Transverse colon (tissue), 4 donors: ENCODE measurements around the gene GATB.

ENCODE experiments used
- EP300 ChIP-seq: sonication (generic); formaldehyde crosslinking; IDR thresholded peaks from one replicate; pipeline ENCODE4 v1.6.1; 2017; ENCODE audit warnings: antibody characterized with exemption, low read depth
- POLR2A ChIP-seq: fragments of 450-650 bp; IDR thresholded peaks from one replicate; pipeline ENCODE4 v1.6.1; 2016; ENCODE audit warnings: antibody characterized with exemption, mild to moderate bottlenecking, moderate library complexity
- POLR2AphosphoS5 ChIP-seq, 3 donors: sonication (generic); formaldehyde crosslinking; IDR thresholded peaks; one replicate each; pipeline ENCODE4 v1.6.1; 2016; ENCODE audit warnings: antibody characterized with exemption in 3 of 3
- TF ChIP-seq, protein P1 (sequence below), 5 experiments: fragments of 200-600 bp in 3 of 5; fragments of 450-650 bp in 2 of 5; sonication (generic) in 3 of 5; IDR thresholded peaks; 1 replicate in 2 of 5; 2 replicates in 3 of 5; pipeline ENCODE4 v1.5.1; 2016 to 2017; ENCODE audit warnings: antibody characterized with exemption in 5 of 5, inconsistent platforms in 3 of 5, mild to moderate bottlenecking in 2 of 5, moderate library complexity in 1 of 5

DNA sequence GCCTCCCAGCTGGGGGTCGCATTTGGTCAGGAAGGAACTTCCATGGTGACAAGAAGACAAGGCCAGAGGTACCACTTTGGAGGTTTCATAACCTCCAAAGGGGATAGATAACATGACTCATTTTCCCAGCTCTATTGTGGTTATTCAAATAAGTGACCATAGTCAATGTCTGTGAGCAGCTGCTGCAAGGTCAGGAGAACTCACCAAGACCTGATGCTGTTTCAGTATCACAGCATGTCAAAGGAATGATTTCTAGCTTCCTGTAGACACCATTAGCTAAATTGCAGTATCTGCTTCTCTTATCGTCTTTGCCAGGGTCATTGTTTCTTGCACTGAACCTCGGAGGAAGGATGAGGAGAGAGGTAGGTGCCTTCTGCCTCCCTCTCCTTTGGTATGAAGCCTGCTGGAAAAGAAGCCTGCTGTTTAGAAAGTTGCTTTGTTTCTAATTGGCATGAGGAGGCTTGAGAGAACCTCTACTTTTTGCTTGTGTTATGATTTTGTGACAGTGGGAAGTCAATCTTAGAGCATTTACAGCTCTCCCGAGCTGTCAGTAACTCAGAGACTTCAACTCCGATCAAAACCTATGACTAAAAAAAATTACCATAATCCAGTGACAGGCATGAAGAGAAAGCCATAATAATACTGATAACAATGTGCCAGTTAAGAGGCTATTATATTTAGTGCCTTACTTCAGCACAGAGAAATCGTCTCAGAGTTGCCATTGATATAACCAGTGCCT is 38.0 kb upstream of the GATB start:
- TF ChIP-seq POLR2A (no peak), POLR2AphosphoS5 (IDR thresholded peaks at IDR 0.05) (no peak), EP300 (no peak)
- TF ChIP-seq, protein P1, sequence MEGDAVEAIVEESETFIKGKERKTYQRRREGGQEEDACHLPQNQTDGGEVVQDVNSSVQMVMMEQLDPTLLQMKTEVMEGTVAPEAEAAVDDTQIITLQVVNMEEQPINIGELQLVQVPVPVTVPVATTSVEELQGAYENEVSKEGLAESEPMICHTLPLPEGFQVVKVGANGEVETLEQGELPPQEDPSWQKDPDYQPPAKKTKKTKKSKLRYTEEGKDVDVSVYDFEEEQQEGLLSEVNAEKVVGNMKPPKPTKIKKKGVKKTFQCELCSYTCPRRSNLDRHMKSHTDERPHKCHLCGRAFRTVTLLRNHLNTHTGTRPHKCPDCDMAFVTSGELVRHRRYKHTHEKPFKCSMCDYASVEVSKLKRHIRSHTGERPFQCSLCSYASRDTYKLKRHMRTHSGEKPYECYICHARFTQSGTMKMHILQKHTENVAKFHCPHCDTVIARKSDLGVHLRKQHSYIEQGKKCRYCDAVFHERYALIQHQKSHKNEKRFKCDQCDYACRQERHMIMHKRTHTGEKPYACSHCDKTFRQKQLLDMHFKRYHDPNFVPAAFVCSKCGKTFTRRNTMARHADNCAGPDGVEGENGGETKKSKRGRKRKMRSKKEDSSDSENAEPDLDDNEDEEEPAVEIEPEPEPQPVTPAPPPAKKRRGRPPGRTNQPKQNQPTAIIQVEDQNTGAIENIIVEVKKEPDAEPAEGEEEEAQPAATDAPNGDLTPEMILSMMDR (IDR thresholded peaks at IDR 0.05), result no peak
